ENCODE measurements around the gene UTP3. TPM values are rescaled to one million over a fixed set of nuclear protein-coding genes. Genes with fewer than 3 reads are reported as not detected.
"Not testable (repeated sequence)": the region's sequence is repeated elsewhere in the genome, so short reads cannot be mapped to it uniquely, and the experiment has no call there.

Gene UTP3
- total and polyA plus RNA-seq, 2 donors (not counting 3 experiments of a cell fraction or from before 2014, with no cell fraction given) = 8.7 to 32.8 TPM

DNA sequence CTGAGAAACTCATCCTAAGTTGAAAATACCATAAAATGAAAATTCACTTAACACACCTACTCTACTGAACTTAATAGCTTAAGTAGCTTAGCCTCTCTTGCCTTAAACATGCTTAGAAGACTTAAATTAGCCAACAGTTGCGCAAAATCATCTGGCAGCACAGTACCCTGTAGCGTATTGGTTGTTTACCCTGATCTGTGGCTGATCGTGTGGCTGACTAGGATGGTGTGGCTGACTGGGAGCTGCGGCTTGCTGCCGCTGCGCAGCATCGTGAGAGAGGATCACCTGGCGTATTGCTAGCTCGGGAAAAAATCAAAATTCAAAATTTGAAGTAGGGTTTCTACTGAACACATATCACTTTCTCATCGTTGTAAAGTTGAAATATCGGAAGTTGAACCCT lies 39.8 kb downstream of the UTP3 start:
- Histone ChIP-seq H3K4me2 (ENCODE audit: insufficient read depth, low read length) (no peak overlapping the region), H3K4me1 (ENCODE audit: control insufficient read depth, extremely low read depth, insufficient read depth, low read length) (no peaks in the 10 kb centered on the region), H3K36me3 (ENCODE audit: control insufficient read depth in 2 of 2, extremely low read depth in 1 of 2, insufficient read depth in 2 of 2, low read length in 2 of 2) (no peaks in the 10 kb centered on the region), H3K4me3 (replicated peaks in 1 of 3; ENCODE audit: insufficient read depth in 1 of 3, low read depth in 1 of 3, low read length in 3 of 3) (no peak overlapping the region), H2AFZ (ENCODE audit: low read depth, low read length) (no peak overlapping the region), H3K9ac (replicated peaks; ENCODE audit: extremely low read depth, insufficient read depth, low read length) (no peak overlapping the region), H3K9me1 (replicated peaks; ENCODE audit: control insufficient read depth, extremely low read depth, insufficient read depth, low read length) (no peaks in the 10 kb centered on the region), H3K27me3 (ENCODE audit: control insufficient read depth in 2 of 2, insufficient read depth in 2 of 2, low read length in 2 of 2) (no peaks in the 10 kb centered on the region), H3K27ac (ENCODE audit: insufficient read depth, low read depth, low read length) (no peak overlapping the region), H4K20me1 (replicated peaks; ENCODE audit: control insufficient read depth, extremely low read depth, insufficient read depth, low read length) (no peaks in the 10 kb centered on the region), H3K9me3 (replicated peaks; ENCODE audit: control insufficient read depth, insufficient read depth, low read length) (no peaks in the 10 kb centered on the region), H3K79me2 (ENCODE audit: control insufficient read depth, insufficient read depth, low read length) (peaks cover 7% of the 10 kb centered on the region)
- no peak for DNase-seq (ENCODE audit: low read depth, low spot score)
- CTCF ChIA-PET = interaction anchor here (2.4 kb wide), 1 partner anchor 10 kb away, joined by 5 read pairs; no protein-coding TSS in a partner anchor
- BruUV-seq (replicated peaks) = no TSS peak
- intact Hi-C loops (cut with micrococcal nuclease) (no loop called here), dilution Hi-C loops (cut with MboI; ENCODE audit: extremely low pct_ligation_motif_present, low sequenced_read_pairs) (no loop called here)
- FAIRE-seq = no peak
- POLR2A ChIA-PET = no interaction called here
- TF ChIP-seq, protein P1, sequence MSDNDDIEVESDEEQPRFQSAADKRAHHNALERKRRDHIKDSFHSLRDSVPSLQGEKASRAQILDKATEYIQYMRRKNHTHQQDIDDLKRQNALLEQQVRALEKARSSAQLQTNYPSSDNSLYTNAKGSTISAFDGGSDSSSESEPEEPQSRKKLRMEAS (IDR thresholded peaks at IDR 0.05; ENCODE audit: insufficient read depth, insufficient read length) = no peak
- TF ChIP-seq GATA2 (IDR thresholded peaks at IDR 0.05; ENCODE audit: insufficient read depth, insufficient read length, low read depth, low read length) (no peak), FOS (IDR thresholded peaks at IDR 0.05; ENCODE audit: borderline replicate concordance, insufficient read depth, low read length) (no peak), POLR2A (IDR thresholded peaks at IDR 0.05; ENCODE audit: low read depth, low read length) (no peak)

DNA sequence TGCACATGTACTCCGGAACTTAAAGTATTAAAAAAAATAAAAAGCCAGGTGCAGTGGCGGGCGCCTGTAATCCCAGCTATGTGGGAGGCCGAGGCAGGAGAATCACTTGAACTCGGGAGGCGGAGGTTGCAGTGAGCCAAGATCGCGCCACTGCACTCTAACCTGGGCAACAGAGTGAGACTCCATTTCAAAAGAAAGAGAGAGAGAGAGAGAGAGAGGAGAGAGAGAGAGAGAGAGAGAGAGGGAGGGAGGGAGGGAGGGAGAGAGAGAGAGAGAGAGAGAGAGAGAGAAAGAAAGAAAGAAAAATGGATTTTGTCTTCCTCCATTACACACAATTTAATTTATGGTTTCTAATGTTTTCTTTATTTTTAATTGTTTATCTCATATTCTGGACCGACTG lies 44.5 kb downstream of the UTP3 start:
- H3K79me2 ChIP-seq (ENCODE audit: control insufficient read depth, insufficient read depth, low read length) = peaks cover 13% of the 10 kb centered on the region
- H3K9ac ChIP-seq (replicated peaks; ENCODE audit: extremely low read depth, insufficient read depth, low read length); dilution Hi-C loops (cut with MboI; ENCODE audit: extremely low pct_ligation_motif_present, low sequenced_read_pairs); H3K4me2 ChIP-seq (ENCODE audit: insufficient read depth, low read length); H4K20me1 ChIP-seq (replicated peaks; ENCODE audit: control insufficient read depth, extremely low read depth, insufficient read depth, low read length); H3K4me3 ChIP-seq (replicated peaks in 1 of 3; ENCODE audit: insufficient read depth in 1 of 3, low read depth in 1 of 3, low read length in 3 of 3); CTCF ChIA-PET; BruUV-seq (replicated peaks); DNase-seq (ENCODE audit: low read depth, low spot score); H3K27ac ChIP-seq (ENCODE audit: insufficient read depth, low read depth, low read length); FAIRE-seq; H3K9me3 ChIP-seq (replicated peaks; ENCODE audit: control insufficient read depth, insufficient read depth, low read length); H3K27me3 ChIP-seq (ENCODE audit: control insufficient read depth in 2 of 2, insufficient read depth in 2 of 2, low read length in 2 of 2); H3K9me1 ChIP-seq (replicated peaks; ENCODE audit: control insufficient read depth, extremely low read depth, insufficient read depth, low read length); H2AFZ ChIP-seq (ENCODE audit: low read depth, low read length); intact Hi-C loops (cut with micrococcal nuclease); H3K36me3 ChIP-seq (ENCODE audit: control insufficient read depth in 2 of 2, extremely low read depth in 1 of 2, insufficient read depth in 2 of 2, low read length in 2 of 2): not testable (repeated sequence)
- POLR2A ChIA-PET = interaction anchor here (0.7 kb wide), 1 partner anchor 82 kb away, joined by 6 read pairs; no protein-coding TSS in a partner anchor
- H3K4me1 ChIP-seq (ENCODE audit: control insufficient read depth, extremely low read depth, insufficient read depth, low read length) = peaks cover 17% of the 10 kb centered on the region

Data from endothelial cell of umbilical vein (primary cell).